ENCODE results near the gene FGF14. TPM values are rescaled to one million over a fixed set of nuclear protein-coding genes. Genes with fewer than 3 reads are reported as not detected.

Gene FGF14
- total and polyA plus RNA-seq, 2 donors (not counting 3 experiments of a cell fraction or from before 2014, with no cell fraction given) = not detected

DNA sequence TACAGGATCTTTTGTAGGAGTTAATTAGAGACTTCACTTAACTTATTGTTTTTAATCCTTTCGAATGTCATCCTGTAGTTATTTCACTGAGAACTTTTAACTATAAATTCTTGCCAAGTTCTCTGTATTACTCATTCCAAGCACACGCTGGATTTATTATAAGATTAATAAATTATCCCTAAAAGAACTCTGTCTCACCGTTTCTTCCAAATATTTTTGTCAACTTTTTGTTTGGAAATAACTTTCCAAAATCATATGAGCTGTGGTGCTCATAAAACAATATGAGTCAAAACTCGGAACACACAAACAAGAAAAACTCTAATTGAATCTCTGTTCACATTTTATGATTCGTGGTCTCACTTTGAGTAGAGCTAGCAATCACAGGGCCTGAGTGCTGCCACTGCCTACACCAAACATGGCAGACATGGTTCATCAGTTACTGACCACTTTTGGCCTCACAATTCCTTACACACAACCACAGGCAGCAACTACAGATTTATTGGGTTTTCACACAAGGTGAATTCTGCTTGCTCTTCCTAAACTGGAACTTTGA, 412.0 kb downstream of the FGF14 start:
- Histone ChIP-seq H3K79me2 (ENCODE audit: control insufficient read depth, insufficient read depth, low read length) (no peaks in the 10 kb centered on the region), H3K27ac (ENCODE audit: insufficient read depth, low read depth, low read length) (no peak overlapping the region), H4K20me1 (replicated peaks; ENCODE audit: control insufficient read depth, extremely low read depth, insufficient read depth, low read length) (no peaks in the 10 kb centered on the region), H3K9me1 (replicated peaks; ENCODE audit: control insufficient read depth, extremely low read depth, insufficient read depth, low read length) (no peaks in the 10 kb centered on the region), H2AFZ (ENCODE audit: low read depth, low read length) (no peak overlapping the region), H3K27me3 (ENCODE audit: control insufficient read depth in 2 of 2, insufficient read depth in 2 of 2, low read length in 2 of 2) (no peaks in the 10 kb centered on the region), H3K9ac (replicated peaks; ENCODE audit: extremely low read depth, insufficient read depth, low read length) (no peak overlapping the region), H3K36me3 (ENCODE audit: control insufficient read depth in 2 of 2, extremely low read depth in 1 of 2, insufficient read depth in 2 of 2, low read length in 2 of 2) (no peaks in the 10 kb centered on the region), H3K9me3 (replicated peaks; ENCODE audit: control insufficient read depth, insufficient read depth, low read length) (no peaks in the 10 kb centered on the region), H3K4me1 (ENCODE audit: control insufficient read depth, extremely low read depth, insufficient read depth, low read length) (no peaks in the 10 kb centered on the region), H3K4me2 (ENCODE audit: insufficient read depth, low read length) (no peak overlapping the region), H3K4me3 (replicated peaks in 1 of 3; ENCODE audit: insufficient read depth in 1 of 3, low read depth in 1 of 3, low read length in 3 of 3) (no peak overlapping the region)
- BruUV-seq (replicated peaks) = no TSS peak
- no peak for DNase-seq (ENCODE audit: low read depth, low spot score)
- intact Hi-C loops (cut with micrococcal nuclease) (no loop called here), dilution Hi-C loops (cut with MboI; ENCODE audit: extremely low pct_ligation_motif_present, low sequenced_read_pairs) (no loop called here)
- POLR2A ChIA-PET = no interaction called here
- no peak for FAIRE-seq
- TF ChIP-seq POLR2A (IDR thresholded peaks at IDR 0.05; ENCODE audit: low read depth, low read length) (no peak), JUN (IDR thresholded peaks at IDR 0.05; ENCODE audit: borderline replicate concordance, insufficient read depth, insufficient read length, low read depth) (no peak), POLR2AphosphoS5 (IDR thresholded peaks at IDR 0.05; ENCODE audit: insufficient read depth, low read depth, low read length) (no peak), GATA2 (IDR thresholded peaks at IDR 0.05; ENCODE audit: insufficient read depth, insufficient read length, low read depth, low read length) (no peak), EZH2 (IDR thresholded peaks at IDR 0.05; ENCODE audit: borderline replicate concordance, low read depth, low read length, severe bottlenecking) (no peak), MYC (IDR thresholded peaks at IDR 0.05; ENCODE audit: low read depth, low read length) (no peak), FOS (IDR thresholded peaks at IDR 0.05; ENCODE audit: borderline replicate concordance, insufficient read depth, low read length) (no peak)
- TF ChIP-seq, protein P1, sequence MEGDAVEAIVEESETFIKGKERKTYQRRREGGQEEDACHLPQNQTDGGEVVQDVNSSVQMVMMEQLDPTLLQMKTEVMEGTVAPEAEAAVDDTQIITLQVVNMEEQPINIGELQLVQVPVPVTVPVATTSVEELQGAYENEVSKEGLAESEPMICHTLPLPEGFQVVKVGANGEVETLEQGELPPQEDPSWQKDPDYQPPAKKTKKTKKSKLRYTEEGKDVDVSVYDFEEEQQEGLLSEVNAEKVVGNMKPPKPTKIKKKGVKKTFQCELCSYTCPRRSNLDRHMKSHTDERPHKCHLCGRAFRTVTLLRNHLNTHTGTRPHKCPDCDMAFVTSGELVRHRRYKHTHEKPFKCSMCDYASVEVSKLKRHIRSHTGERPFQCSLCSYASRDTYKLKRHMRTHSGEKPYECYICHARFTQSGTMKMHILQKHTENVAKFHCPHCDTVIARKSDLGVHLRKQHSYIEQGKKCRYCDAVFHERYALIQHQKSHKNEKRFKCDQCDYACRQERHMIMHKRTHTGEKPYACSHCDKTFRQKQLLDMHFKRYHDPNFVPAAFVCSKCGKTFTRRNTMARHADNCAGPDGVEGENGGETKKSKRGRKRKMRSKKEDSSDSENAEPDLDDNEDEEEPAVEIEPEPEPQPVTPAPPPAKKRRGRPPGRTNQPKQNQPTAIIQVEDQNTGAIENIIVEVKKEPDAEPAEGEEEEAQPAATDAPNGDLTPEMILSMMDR (IDR thresholded peaks at IDR 0.05; ENCODE audit: extremely low read depth in 1 of 2, insufficient read depth in 1 of 2, low read depth in 1 of 2, low read length in 2 of 2) = no peak
- TF ChIP-seq, protein P2, sequence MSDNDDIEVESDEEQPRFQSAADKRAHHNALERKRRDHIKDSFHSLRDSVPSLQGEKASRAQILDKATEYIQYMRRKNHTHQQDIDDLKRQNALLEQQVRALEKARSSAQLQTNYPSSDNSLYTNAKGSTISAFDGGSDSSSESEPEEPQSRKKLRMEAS (IDR thresholded peaks at IDR 0.05; ENCODE audit: insufficient read depth, insufficient read length) = no peak
- CTCF ChIA-PET = no interaction called here
